Testis (tissue), 2 donors: Measurements from ENCODE around the gene AXDND1.

Source experiments
- POLR2A ChIP-seq: fragments of 450-650 bp; IDR thresholded peaks from one replicate; pipeline ENCODE4 v1.6.1; 2017; ENCODE audit warnings: antibody characterized with exemption, mild to moderate bottlenecking, moderate library complexity
- TF ChIP-seq, protein P1 (sequence below), 3 experiments: fragments of 450-650 bp in 2 of 3; fragments of 200-600 bp in 1 of 3; sonication (generic) in 1 of 3; IDR thresholded peaks; one replicate each; pipeline ENCODE4 v1.5.1; 2016 to 2019; ENCODE audit warnings: antibody characterized with exemption in 3 of 3, mild to moderate bottlenecking in 2 of 3, moderate library complexity in 1 of 3

GRCh38 chr1:179549368-179549700 is 183.6 kb downstream of the AXDND1 start:
- TF ChIP-seq, protein P1, sequence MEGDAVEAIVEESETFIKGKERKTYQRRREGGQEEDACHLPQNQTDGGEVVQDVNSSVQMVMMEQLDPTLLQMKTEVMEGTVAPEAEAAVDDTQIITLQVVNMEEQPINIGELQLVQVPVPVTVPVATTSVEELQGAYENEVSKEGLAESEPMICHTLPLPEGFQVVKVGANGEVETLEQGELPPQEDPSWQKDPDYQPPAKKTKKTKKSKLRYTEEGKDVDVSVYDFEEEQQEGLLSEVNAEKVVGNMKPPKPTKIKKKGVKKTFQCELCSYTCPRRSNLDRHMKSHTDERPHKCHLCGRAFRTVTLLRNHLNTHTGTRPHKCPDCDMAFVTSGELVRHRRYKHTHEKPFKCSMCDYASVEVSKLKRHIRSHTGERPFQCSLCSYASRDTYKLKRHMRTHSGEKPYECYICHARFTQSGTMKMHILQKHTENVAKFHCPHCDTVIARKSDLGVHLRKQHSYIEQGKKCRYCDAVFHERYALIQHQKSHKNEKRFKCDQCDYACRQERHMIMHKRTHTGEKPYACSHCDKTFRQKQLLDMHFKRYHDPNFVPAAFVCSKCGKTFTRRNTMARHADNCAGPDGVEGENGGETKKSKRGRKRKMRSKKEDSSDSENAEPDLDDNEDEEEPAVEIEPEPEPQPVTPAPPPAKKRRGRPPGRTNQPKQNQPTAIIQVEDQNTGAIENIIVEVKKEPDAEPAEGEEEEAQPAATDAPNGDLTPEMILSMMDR (IDR thresholded peaks at IDR 0.05): no peak
- no peak for TF ChIP-seq POLR2A
